H1 (cell line): ENCODE results near the gene BPIFB6. TPM values are rescaled to one million over a fixed set of nuclear protein-coding genes. Genes with fewer than 3 reads are reported as not detected.
A peak's percentile ranks its signal among the peaks of the same experiment; 100 is the strongest.

ENCODE experiments used
- EZH2 ChIP-seq: fragments of 200-600 bp; sonication (generic); IDR thresholded peaks from 2 replicates; pipeline ENCODE4 v1.7.1; 2012; ENCODE audit warnings: low read depth, mild to moderate bottlenecking, moderate library complexity, low read length, inconsistent platforms; ENCODE audit not compliant: severe bottlenecking
- RAD21 ChIP-seq, 2 experiments: IDR thresholded peaks in 1 of 2; conservative IDR thresholded peaks in 1 of 2; 2 replicates each; pipeline ENCODE4 v1.6.1; 2011; ENCODE audit warnings: low read depth in 2 of 2, low read length in 2 of 2, improper control_type of control experiment in 1 of 2, inconsistent platforms in 1 of 2, mild to moderate bottlenecking in 1 of 2, moderate library complexity in 1 of 2
- RBBP5 ChIP-seq: IDR thresholded peaks from 2 replicates; pipeline ENCODE4 v1.7.1; 2012; ENCODE audit warnings: low read depth, mild to moderate bottlenecking, inconsistent platforms, low read length, moderate library complexity, borderline replicate concordance
- polyA plus RNA-seq, 7 experiments: library from polyadenylated mRNA; depleted of rRNA in 3 of 7; stranded (reverse) in 5 of 7; unstranded in 2 of 7; fragments of >200 nt in 5 of 7; fragments of 200-250 nt in 2 of 7; gene quantifications; 1 replicate in 5 of 7; 2 replicates in 1 of 7; 4 replicates in 1 of 7; pipeline versions ENCODE4 v1.2.1 to v1.2.3, GENCODE V29; 2011 to 2013; ENCODE audit warnings: missing spikeins in 2 of 7, mixed read lengths in 2 of 7
- total RNA-seq: library from RNA; stranded (reverse); fragmentation: NEBNext Ultra II Directional; extraction: Animal tissue kit (Norgen Biotek cat#: 25700); gene quantifications from 2 replicates; pipeline ENCODE4 v1.2.1, GENCODE V29; 2021
- TF ChIP-seq, protein P1 (sequence below): fragments of 300-600 bp; sonication (generic); IDR thresholded peaks from 2 replicates; pipeline ENCODE4 v1.7.1; 2012; ENCODE audit warnings: low read length, moderate library complexity, mild to moderate bottlenecking, inconsistent platforms; ENCODE audit not compliant: insufficient replicate concordance

BPIFB6 gene
- total and polyA plus RNA-seq, 2 of the 8 experiments (the other 6 are each of a cell fraction or from before 2014, with no cell fraction given): not detected

- TF ChIP-seq, protein P1, sequence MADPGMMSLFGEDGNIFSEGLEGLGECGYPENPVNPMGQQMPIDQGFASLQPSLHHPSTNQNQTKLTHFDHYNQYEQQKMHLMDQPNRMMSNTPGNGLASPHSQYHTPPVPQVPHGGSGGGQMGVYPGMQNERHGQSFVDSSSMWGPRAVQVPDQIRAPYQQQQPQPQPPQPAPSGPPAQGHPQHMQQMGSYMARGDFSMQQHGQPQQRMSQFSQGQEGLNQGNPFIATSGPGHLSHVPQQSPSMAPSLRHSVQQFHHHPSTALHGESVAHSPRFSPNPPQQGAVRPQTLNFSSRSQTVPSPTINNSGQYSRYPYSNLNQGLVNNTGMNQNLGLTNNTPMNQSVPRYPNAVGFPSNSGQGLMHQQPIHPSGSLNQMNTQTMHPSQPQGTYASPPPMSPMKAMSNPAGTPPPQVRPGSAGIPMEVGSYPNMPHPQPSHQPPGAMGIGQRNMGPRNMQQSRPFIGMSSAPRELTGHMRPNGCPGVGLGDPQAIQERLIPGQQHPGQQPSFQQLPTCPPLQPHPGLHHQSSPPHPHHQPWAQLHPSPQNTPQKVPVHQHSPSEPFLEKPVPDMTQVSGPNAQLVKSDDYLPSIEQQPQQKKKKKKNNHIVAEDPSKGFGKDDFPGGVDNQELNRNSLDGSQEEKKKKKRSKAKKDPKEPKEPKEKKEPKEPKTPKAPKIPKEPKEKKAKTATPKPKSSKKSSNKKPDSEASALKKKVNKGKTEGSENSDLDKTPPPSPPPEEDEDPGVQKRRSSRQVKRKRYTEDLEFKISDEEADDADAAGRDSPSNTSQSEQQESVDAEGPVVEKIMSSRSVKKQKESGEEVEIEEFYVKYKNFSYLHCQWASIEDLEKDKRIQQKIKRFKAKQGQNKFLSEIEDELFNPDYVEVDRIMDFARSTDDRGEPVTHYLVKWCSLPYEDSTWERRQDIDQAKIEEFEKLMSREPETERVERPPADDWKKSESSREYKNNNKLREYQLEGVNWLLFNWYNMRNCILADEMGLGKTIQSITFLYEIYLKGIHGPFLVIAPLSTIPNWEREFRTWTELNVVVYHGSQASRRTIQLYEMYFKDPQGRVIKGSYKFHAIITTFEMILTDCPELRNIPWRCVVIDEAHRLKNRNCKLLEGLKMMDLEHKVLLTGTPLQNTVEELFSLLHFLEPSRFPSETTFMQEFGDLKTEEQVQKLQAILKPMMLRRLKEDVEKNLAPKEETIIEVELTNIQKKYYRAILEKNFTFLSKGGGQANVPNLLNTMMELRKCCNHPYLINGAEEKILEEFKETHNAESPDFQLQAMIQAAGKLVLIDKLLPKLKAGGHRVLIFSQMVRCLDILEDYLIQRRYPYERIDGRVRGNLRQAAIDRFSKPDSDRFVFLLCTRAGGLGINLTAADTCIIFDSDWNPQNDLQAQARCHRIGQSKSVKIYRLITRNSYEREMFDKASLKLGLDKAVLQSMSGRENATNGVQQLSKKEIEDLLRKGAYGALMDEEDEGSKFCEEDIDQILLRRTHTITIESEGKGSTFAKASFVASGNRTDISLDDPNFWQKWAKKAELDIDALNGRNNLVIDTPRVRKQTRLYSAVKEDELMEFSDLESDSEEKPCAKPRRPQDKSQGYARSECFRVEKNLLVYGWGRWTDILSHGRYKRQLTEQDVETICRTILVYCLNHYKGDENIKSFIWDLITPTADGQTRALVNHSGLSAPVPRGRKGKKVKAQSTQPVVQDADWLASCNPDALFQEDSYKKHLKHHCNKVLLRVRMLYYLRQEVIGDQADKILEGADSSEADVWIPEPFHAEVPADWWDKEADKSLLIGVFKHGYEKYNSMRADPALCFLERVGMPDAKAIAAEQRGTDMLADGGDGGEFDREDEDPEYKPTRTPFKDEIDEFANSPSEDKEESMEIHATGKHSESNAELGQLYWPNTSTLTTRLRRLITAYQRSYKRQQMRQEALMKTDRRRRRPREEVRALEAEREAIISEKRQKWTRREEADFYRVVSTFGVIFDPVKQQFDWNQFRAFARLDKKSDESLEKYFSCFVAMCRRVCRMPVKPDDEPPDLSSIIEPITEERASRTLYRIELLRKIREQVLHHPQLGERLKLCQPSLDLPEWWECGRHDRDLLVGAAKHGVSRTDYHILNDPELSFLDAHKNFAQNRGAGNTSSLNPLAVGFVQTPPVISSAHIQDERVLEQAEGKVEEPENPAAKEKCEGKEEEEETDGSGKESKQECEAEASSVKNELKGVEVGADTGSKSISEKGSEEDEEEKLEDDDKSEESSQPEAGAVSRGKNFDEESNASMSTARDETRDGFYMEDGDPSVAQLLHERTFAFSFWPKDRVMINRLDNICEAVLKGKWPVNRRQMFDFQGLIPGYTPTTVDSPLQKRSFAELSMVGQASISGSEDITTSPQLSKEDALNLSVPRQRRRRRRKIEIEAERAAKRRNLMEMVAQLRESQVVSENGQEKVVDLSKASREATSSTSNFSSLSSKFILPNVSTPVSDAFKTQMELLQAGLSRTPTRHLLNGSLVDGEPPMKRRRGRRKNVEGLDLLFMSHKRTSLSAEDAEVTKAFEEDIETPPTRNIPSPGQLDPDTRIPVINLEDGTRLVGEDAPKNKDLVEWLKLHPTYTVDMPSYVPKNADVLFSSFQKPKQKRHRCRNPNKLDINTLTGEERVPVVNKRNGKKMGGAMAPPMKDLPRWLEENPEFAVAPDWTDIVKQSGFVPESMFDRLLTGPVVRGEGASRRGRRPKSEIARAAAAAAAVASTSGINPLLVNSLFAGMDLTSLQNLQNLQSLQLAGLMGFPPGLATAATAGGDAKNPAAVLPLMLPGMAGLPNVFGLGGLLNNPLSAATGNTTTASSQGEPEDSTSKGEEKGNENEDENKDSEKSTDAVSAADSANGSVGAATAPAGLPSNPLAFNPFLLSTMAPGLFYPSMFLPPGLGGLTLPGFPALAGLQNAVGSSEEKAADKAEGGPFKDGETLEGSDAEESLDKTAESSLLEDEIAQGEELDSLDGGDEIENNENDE: no peak
- no peak for TF ChIP-seq RBBP5
- peak; percentile 43 to 56 for TF ChIP-seq RAD21 (IDR thresholded peaks at IDR 0.05 in 1 of 2, conservative IDR thresholded peaks at IDR 0.05 in 1 of 2; ENCODE audit: low read depth in 2 of 2, low read length in 2 of 2)
- TF ChIP-seq EZH2: no peak
- TF ChIP-seq, all 59 proteins: peak for 2
Observed at GRCh38 chr20:32995802-32996201, 35.6 kb upstream of the BPIFB6 start (continued).
